NCI-H2196 treated with DMSO at 0.1 percent for 48 hours (cell line): Measurements from ENCODE around the gene PAK4.
A peak's percentile ranks its signal among the peaks of the same experiment; 100 is the strongest.
"Not testable (repeated sequence)": the region's sequence is repeated elsewhere in the genome, so short reads cannot be mapped to it uniquely, and the experiment has no call there.

Experiments used
- DNase-seq: peaks from one replicate; lab custom pipeline; 2025; ENCODE audit not compliant: unreplicated experiment; lab: John Stamatoyannopoulos, UW

Gene PAK4

GRCh38 chr19:39099341-39099740 is 26.2 kb upstream of the PAK4 start:
- no peak for DNase-seq

- DNase-seq: no peak
Measured at GRCh38 chr19:39100500-39101166, 25.0 kb upstream of the PAK4 start.

GRCh38 chr19:39103151-39103550 is 22.4 kb upstream of the PAK4 start:
- DNase-seq: no peak

GRCh38 chr19:39104186-39104596 is 21.4 kb upstream of the PAK4 start:
- no peak for DNase-seq

- no peak for DNase-seq
Measured at GRCh38 chr19:39106194-39106593, 19.4 kb upstream of the PAK4 start.

GRCh38 chr19:39109641-39110040 is 15.9 kb upstream of the PAK4 start:
- DNase-seq: no peak

GRCh38 chr19:39110263-39110967 is 15.2 kb upstream of the PAK4 start:
- DNase-seq: peak; percentile 36

- DNase-seq: no peak
Measured at GRCh38 chr19:39111593-39112199, 13.9 kb upstream of the PAK4 start.

- no peak for DNase-seq
Measured at GRCh38 chr19:39112338-39112890, 13.2 kb upstream of the PAK4 start.

- no peak for DNase-seq
Measured at GRCh38 chr19:39113199-39113598, 12.4 kb upstream of the PAK4 start.

GRCh38 chr19:39115105-39115847 is 10.3 kb upstream of the PAK4 start:
- no peak for DNase-seq

GRCh38 chr19:39117023-39117422 is 8.6 kb upstream of the PAK4 start:
- DNase-seq: not testable (repeated sequence)

GRCh38 chr19:39119830-39120229 is 5.8 kb upstream of the PAK4 start:
- no peak for DNase-seq

- no peak for DNase-seq
Measured at GRCh38 chr19:39122934-39123731, 2.5 kb upstream of the PAK4 start.

- DNase-seq: no peak
Measured at GRCh38 chr19:39124136-39124764, 1.3 kb upstream of the PAK4 start.

GRCh38 chr19:39125199-39125553 is 410 bp upstream of the PAK4 start:
- DNase-seq: no peak

GRCh38 chr19:39126312-39127187 is 964 bp downstream of the PAK4 start:
- no peak for DNase-seq

- DNase-seq: peak; percentile 92
Measured at GRCh38 chr19:39127812-39128515, 2.4 kb downstream of the PAK4 start.
